Endothelial cell of umbilical vein (primary cell): ENCODE results near the gene PLAC8. TPM values are rescaled to one million over a fixed set of nuclear protein-coding genes. Genes with fewer than 3 reads are reported as not detected.
"Not testable (repeated sequence)": the region's sequence is repeated elsewhere in the genome, so short reads cannot be mapped to it uniquely, and the experiment has no call there.

ENCODE experiments used
- BruUV-seq: library from RNA; stranded (reverse); fragments of 400-500 nt; replicated peaks from 2 replicates; lab custom pipeline; 2021; lab: Mats Ljungman, UMichigan
- CTCF ChIA-PET: fragments of 300-600, 350-600 bp; sonication (Branson Sonifier 250); formaldehyde crosslinking; loops from one replicate; lab custom pipeline; 2021; ENCODE audit warnings: antibody characterized with exemption, inconsistent platforms; lab: Charles Lee
- POLR2A ChIA-PET: fragments of 300-600, 350-600 bp; sonication (Branson Sonifier 250); formaldehyde crosslinking; loops from one replicate; lab custom pipeline; 2021; ENCODE audit warnings: antibody characterized with exemption, inconsistent platforms; lab: Charles Lee
- DNase-seq: peaks from one replicate; pipeline ENCODE4 v3.0.0-alpha.2; 2011; ENCODE audit warnings: low read depth, low spot score
- FAIRE-seq: peaks from 2 replicates; lab custom pipeline; 2011; peaks lifted over from hg19 to GRCh38; lab: Jason Lieb, UNC
- H2AFZ ChIP-seq: 2 replicates; pipeline ENCODE4 v1.6.0; 2012; ENCODE audit warnings: low read depth, low read length, control low read depth, inconsistent platforms
- H3K27ac ChIP-seq: 2 replicates; pipeline ENCODE4 v1.5.1; 2011; ENCODE audit warnings: low read depth, mild to moderate bottlenecking, control low read depth, low read length, moderate library complexity; ENCODE audit not compliant: insufficient read depth
- H3K27me3 ChIP-seq, 2 experiments: 2 replicates each; pipeline versions ENCODE4 v1.6.0 to v1.6.1; 2011; ENCODE audit warnings: low read length in 2 of 2, mixed read lengths in 1 of 2; ENCODE audit not compliant: control insufficient read depth in 2 of 2, insufficient read depth in 2 of 2
- H3K36me3 ChIP-seq, 2 experiments: 2 replicates in 1 of 2; 3 replicates in 1 of 2; pipeline ENCODE4 v1.5.1; 2011; ENCODE audit warnings: low read length in 2 of 2, mild to moderate bottlenecking in 1 of 2, moderate library complexity in 1 of 2; ENCODE audit not compliant: control insufficient read depth in 2 of 2, insufficient read depth in 2 of 2; ENCODE audit errors: extremely low read depth in 1 of 2
- H3K4me1 ChIP-seq: 3 replicates; pipeline ENCODE4 v1.5.1; 2011; ENCODE audit warnings: mild to moderate bottlenecking, low read length; ENCODE audit not compliant: control insufficient read depth, insufficient read depth; ENCODE audit errors: extremely low read depth
- H3K4me2 ChIP-seq: 2 replicates; pipeline ENCODE4 v1.6.1; 2011; ENCODE audit warnings: low read length, control low read depth, mixed read lengths; ENCODE audit not compliant: insufficient read depth
- H3K4me3 ChIP-seq, 3 experiments: fragments of 200-600 bp in 1 of 3; sonication (generic), shearing (Covaris generic) in 1 of 3; replicated peaks in 1 of 3; 2 replicates each; pipeline ENCODE4 v1.5.1; 2011 to 2016; ENCODE audit warnings: control low read depth in 3 of 3, low read length in 3 of 3, mild to moderate bottlenecking in 2 of 3, inconsistent platforms in 1 of 3, low read depth in 1 of 3, moderate library complexity in 1 of 3; ENCODE audit not compliant: insufficient read depth in 1 of 3
- H3K79me2 ChIP-seq: 2 replicates; pipeline ENCODE4 v1.6.0; 2012; ENCODE audit warnings: low read length, inconsistent platforms; ENCODE audit not compliant: control insufficient read depth, insufficient read depth
- H3K9ac ChIP-seq: replicated peaks from 2 replicates; pipeline ENCODE3; 2011; ENCODE audit warnings: low read length, control low read depth; ENCODE audit not compliant: insufficient read depth; ENCODE audit errors: extremely low read depth
- H3K9me1 ChIP-seq: replicated peaks from 3 replicates; pipeline ENCODE4 v1.6.0; 2011; ENCODE audit warnings: mild to moderate bottlenecking, low read length; ENCODE audit not compliant: control insufficient read depth, insufficient read depth; ENCODE audit errors: extremely low read depth
- H3K9me3 ChIP-seq: replicated peaks from 2 replicates; pipeline ENCODE4 v1.5.1; 2012; ENCODE audit warnings: low read length, inconsistent platforms; ENCODE audit not compliant: control insufficient read depth, insufficient read depth
- H4K20me1 ChIP-seq: replicated peaks from 2 replicates; pipeline ENCODE3; 2011; ENCODE audit warnings: mild to moderate bottlenecking, low read length; ENCODE audit not compliant: control insufficient read depth, insufficient read depth; ENCODE audit errors: extremely low read depth
- EZH2 ChIP-seq: IDR thresholded peaks from 2 replicates; pipeline ENCODE4 v1.6.1; 2012; ENCODE audit warnings: borderline replicate concordance, low read depth, mild to moderate bottlenecking, moderate library complexity, low read length, inconsistent platforms; ENCODE audit not compliant: severe bottlenecking
- FOS ChIP-seq: IDR thresholded peaks from 2 replicates; pipeline ENCODE4 v1.6.1; 2011; ENCODE audit warnings: mild to moderate bottlenecking, low read length, moderate library complexity, borderline replicate concordance; ENCODE audit not compliant: insufficient read depth
- GATA2 ChIP-seq: IDR thresholded peaks from 2 replicates; pipeline ENCODE4 v1.7.0; 2011; ENCODE audit warnings: low read depth, mild to moderate bottlenecking, moderate library complexity, mixed read lengths, low read length; ENCODE audit not compliant: insufficient read length, insufficient read depth
- JUN ChIP-seq: IDR thresholded peaks from 2 replicates; pipeline ENCODE4 v1.6.1; 2011; ENCODE audit warnings: borderline replicate concordance, low read depth; ENCODE audit not compliant: insufficient read length, insufficient read depth
- MYC ChIP-seq: IDR thresholded peaks from one replicate; pipeline ENCODE4 v1.6.1; 2011; ENCODE audit warnings: mild to moderate bottlenecking, low read depth, low read length
- POLR2A ChIP-seq: IDR thresholded peaks from 2 replicates; pipeline ENCODE4 v1.6.1; 2012; ENCODE audit warnings: low read depth, mild to moderate bottlenecking, control low read depth, low read length
- POLR2AphosphoS5 ChIP-seq: IDR thresholded peaks from 2 replicates; pipeline ENCODE4 v1.6.1; 2012; ENCODE audit warnings: low read depth, mild to moderate bottlenecking, control low read depth, low read length, moderate library complexity; ENCODE audit not compliant: insufficient read depth
- dilution Hi-C: fragments of 300-500 bp; cut with MboI; formaldehyde crosslinking; loops from one replicate; pipeline ENCODE4 v1.15.0; 2019; ENCODE audit warnings: low sequenced_read_pairs; ENCODE audit not compliant: extremely low pct_ligation_motif_present
- intact Hi-C: fragments of 100-400 bp; cut with micrococcal nuclease; formaldehyde crosslinking; loops from one replicate; pipeline ENCODE4 v1.10.0; 2022
- polyA plus RNA-seq, 4 experiments: library from polyadenylated mRNA; depleted of rRNA in 3 of 4; stranded (reverse) in 3 of 4; unstranded in 1 of 4; fragments of >200 nt; gene quantifications; 2 replicates each; pipeline versions ENCODE4 v1.2.1 to v1.2.3, GENCODE V29; 2011 to 2012; ENCODE audit warnings: missing spikeins in 1 of 4
- total RNA-seq: library from RNA; stranded (reverse); gene quantifications from 2 replicates; pipeline ENCODE4 v1.2.3, GENCODE V29; 2021
- TF ChIP-seq, protein P1 (sequence below): IDR thresholded peaks from 2 replicates; pipeline ENCODE4 v1.6.1; 2011; ENCODE audit not compliant: insufficient read depth, insufficient read length
- TF ChIP-seq, protein P2 (sequence below), 2 donors: IDR thresholded peaks; 1 replicate in 1 of 2; 2 replicates in 1 of 2; pipeline ENCODE4 v1.5.1; 2011; ENCODE audit warnings: low read length in 2 of 2, mild to moderate bottlenecking in 2 of 2, moderate library complexity in 2 of 2, control low read depth in 1 of 2, inconsistent platforms in 1 of 2, low read depth in 1 of 2; ENCODE audit not compliant: insufficient read depth in 1 of 2; ENCODE audit errors: extremely low read depth in 1 of 2

The PLAC8 gene
- total and polyA plus RNA-seq, 2 donors (not counting 3 experiments of a cell fraction or from before 2014, with no cell fraction given): 4.9 to 5.7 TPM

DNA sequence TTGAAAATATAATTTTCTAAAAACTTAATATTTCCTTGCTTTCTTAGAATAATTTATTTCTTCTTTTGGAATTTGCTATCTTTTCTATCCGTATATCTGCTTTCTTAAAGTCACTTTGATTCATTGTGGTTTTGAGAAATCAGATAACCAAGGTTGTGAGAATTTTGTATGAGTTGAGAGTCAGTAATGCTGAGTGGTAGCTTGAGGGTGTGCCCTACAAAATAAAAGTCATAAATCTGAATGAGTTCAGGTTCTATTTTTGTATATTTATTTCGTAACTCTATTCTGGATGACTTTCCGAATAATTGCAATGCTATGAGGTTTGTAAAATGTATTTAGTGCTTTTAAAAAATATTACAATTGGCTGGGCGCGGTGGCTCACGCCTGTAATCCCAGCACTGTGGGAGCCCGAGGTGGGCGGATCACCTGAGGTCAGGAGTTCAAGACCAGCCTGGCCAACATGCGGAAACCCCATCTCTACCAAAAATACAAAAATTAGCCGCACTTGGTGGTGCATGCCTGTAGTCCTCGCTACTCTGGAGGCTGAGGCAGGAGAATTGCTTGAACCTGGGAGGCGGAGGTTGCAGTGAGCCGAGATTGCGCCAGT, 70.6 kb downstream of the PLAC8 start:
- H3K9me1 ChIP-seq: no peaks in the 10 kb centered on the region
- H4K20me1 ChIP-seq: no peaks in the 10 kb centered on the region
- peaks cover 45% of the 10 kb centered on the region for H3K79me2 ChIP-seq
- H3K9ac ChIP-seq: no peak overlapping the region
- CTCF ChIA-PET: no interaction called here
- dilution Hi-C loops: no loop called here
- DNase-seq (no peak), FAIRE-seq (no peak)
- H3K4me1 ChIP-seq: no peaks in the 10 kb centered on the region
- no peak overlapping the region for H2AFZ ChIP-seq
- BruUV-seq: no TSS peak
- no peak overlapping the region for H3K27ac ChIP-seq
- no peak for TF ChIP-seq MYC
- TF ChIP-seq, protein P1, sequence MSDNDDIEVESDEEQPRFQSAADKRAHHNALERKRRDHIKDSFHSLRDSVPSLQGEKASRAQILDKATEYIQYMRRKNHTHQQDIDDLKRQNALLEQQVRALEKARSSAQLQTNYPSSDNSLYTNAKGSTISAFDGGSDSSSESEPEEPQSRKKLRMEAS: no peak
- no peak for TF ChIP-seq POLR2AphosphoS5
- TF ChIP-seq JUN: no peak
- TF ChIP-seq, protein P2, sequence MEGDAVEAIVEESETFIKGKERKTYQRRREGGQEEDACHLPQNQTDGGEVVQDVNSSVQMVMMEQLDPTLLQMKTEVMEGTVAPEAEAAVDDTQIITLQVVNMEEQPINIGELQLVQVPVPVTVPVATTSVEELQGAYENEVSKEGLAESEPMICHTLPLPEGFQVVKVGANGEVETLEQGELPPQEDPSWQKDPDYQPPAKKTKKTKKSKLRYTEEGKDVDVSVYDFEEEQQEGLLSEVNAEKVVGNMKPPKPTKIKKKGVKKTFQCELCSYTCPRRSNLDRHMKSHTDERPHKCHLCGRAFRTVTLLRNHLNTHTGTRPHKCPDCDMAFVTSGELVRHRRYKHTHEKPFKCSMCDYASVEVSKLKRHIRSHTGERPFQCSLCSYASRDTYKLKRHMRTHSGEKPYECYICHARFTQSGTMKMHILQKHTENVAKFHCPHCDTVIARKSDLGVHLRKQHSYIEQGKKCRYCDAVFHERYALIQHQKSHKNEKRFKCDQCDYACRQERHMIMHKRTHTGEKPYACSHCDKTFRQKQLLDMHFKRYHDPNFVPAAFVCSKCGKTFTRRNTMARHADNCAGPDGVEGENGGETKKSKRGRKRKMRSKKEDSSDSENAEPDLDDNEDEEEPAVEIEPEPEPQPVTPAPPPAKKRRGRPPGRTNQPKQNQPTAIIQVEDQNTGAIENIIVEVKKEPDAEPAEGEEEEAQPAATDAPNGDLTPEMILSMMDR (IDR thresholded peaks at IDR 0.05; ENCODE audit: extremely low read depth in 1 of 2, insufficient read depth in 1 of 2, low read depth in 1 of 2, low read length in 2 of 2): no peak
- no peak for TF ChIP-seq GATA2
- no peak for TF ChIP-seq POLR2A
- TF ChIP-seq FOS: no peak
- no peak for TF ChIP-seq EZH2
- H3K9me3 ChIP-seq: no peaks in the 10 kb centered on the region
- H3K27me3 ChIP-seq: no peaks in the 10 kb centered on the region
- POLR2A ChIA-PET: no interaction called here
- no peaks in the 10 kb centered on the region for H3K36me3 ChIP-seq
- intact Hi-C loops: no loop called here
- H3K4me3 ChIP-seq: no peak overlapping the region
- H3K4me2 ChIP-seq: no peak overlapping the region

DNA sequence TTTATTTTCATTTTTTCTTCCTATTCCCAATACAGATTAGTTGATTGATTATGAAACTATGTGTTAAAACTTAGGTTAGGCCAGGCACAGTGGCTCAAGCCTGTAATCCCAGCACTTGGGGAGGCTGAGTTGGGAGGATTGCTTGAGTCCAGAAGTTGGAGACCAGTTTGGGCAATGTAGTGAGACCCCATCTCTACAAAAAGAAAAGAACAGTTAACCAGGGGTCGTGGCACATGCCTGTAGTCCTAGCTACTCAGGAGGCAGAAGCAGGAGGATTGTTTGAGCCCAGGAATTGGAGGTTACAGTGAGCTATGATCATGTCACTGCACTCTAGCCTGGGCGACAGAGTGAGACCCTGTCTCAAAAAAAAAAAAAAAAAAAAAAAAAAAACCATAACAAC, 71.4 kb downstream of the PLAC8 start:
- H3K27me3 ChIP-seq, H3K9ac ChIP-seq, H4K20me1 ChIP-seq, intact Hi-C loops, dilution Hi-C loops, H3K9me1 ChIP-seq, H3K4me2 ChIP-seq, H2AFZ ChIP-seq, H3K4me3 ChIP-seq, H3K36me3 ChIP-seq, DNase-seq, H3K9me3 ChIP-seq, H3K4me1 ChIP-seq, BruUV-seq, H3K27ac ChIP-seq, CTCF ChIA-PET, FAIRE-seq: not testable (repeated sequence)
- POLR2A ChIA-PET: interaction anchor here (0.7 kb wide), 1 partner anchor 11 kb away, joined by 3 read pairs; no protein-coding TSS in a partner anchor
- peaks cover 52% of the 10 kb centered on the region for H3K79me2 ChIP-seq
